HG03442 (cell line): ENCODE results near the gene HINFP.

Experiments
- ATAC-seq: cut with Tn5 transposase; IDR thresholded peaks from one replicate; pipeline ENCODE4 v1.9.1; 2021; ENCODE audit warnings: mild to moderate bottlenecking, moderate library complexity; ENCODE audit not compliant: unreplicated experiment

HINFP gene

DNA sequence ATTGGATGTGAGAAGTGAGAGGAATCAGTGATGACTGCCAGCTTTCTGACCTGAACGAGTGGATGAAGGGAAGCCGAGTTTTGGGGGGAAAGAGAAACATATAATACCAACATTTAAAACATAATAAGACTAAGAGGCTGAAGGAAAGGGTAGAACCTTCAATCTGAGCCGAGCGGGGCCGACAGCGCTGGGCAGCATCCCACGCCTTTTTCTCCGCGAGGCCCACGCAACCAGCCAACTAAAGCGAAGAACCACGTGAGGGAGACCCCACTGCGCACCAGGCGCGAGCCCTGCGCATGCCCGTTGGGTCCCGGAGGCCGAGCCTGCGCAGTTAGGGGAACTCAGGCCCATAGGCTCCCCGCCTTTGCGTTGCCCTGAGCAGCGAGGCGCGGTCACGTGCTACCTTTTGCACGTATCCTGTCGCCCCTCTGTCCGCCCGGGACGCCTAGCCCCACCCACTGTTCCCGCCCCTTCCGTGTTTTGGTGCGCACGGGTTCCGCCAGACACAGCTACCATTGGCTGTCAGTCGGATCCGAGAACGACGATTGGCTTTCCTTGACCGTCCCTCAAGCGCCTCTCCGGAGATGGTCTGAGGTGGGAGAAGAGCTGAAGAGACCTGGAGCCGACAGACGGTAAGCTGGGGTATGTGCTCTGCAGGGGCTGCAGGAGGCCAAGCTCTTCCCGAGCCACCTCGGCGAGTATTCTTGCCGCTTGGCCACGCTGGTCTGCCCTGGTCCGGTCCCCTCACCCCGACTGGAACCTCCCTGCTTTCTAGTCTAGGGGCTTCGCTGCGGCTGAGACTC, at the start of gene HINFP:
Gene HINFP, plus strand, starts transcription at position 573 of the 803 bp plus-strand sequence. CDS start 5,365 bp downstream, outside the sequence.
- ATAC-seq = peak; percentile 91

GRCh38 chr11:119077839-119078238, 43.5 kb upstream of the HINFP start:
- no peak for ATAC-seq

GRCh38 chr11:119078675-119079420, 42.5 kb upstream of the HINFP start:
- no peak for ATAC-seq

- no peak for ATAC-seq
Measured at GRCh38 chr11:119081682-119082260, 39.6 kb upstream of the HINFP start.

- ATAC-seq = peak; percentile 87
Measured at GRCh38 chr11:119084663-119085436, 36.5 kb upstream of the HINFP start, which contains the start of gene HMBS. TSS of gene HMBS (plus strand) at chr11:119084881. CDS start at chr11:119085034, 153 bp downstream.

DNA sequence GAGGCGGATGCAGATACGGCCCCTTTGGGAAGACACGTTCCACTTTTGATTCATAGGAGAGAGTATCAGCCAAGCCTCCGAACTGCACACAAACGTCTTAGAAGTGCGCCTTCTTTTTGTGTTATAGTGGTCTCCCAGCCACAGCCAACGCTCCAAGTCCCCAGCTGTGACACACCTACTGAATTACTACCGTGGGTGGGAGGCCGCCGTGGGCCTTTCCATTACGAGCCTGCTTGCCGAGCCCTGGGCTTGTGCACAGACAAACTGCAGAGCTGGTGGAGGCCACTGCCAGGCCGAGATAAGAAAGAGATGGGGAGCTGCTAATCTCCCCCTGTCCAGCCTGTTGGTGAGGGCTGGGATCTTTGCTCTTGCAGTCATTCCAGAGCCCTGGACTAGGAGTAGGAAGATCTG, 35.9 kb upstream of the HINFP start:
- peak; percentile 8 for ATAC-seq

DNA sequence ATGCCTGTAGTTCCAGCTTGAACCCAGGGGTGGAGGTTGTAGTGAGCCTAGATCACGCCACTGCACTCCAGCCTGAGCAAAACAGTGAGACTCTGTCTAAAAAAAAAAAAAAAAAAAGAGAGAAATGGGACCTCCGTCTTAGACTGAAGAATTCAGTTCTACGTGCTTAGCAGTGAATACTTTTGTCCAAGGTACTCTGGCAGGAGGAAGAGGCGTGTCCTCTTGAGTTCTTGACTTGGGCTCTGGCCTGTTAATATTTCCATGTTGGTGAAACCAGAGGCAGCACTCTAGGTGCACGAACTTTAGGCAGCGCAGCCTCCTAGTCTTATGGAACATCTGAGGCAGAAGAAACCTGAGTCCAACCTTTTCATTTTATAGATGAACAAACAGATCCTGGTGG, 34.3 kb upstream of the HINFP start:
- ATAC-seq = no peak

DNA sequence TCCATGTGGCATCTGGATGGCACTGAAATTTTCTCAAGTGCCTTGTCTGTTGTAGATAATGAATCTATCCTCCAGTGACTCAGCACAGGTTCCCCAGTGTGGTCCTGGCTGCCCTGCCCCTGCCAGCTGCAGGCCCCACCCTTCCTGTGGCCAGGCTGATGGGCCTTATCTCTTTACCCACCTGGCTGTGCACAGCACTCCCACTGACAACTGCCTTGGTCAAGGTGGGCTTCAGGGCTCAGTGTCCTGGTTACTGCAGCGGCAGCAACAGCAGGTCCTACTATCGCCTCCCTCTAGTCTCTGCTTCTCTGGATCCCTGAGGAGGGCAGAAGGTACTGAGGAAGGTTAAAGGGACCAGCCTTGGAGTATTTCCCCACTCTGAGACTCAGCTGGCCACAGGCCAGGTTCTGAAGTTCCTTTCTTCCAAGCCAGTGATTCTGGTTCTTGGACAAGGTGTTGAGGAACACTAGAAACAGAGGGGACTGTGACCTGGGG, 33.6 kb upstream of the HINFP start:
- ATAC-seq = no peak

DNA sequence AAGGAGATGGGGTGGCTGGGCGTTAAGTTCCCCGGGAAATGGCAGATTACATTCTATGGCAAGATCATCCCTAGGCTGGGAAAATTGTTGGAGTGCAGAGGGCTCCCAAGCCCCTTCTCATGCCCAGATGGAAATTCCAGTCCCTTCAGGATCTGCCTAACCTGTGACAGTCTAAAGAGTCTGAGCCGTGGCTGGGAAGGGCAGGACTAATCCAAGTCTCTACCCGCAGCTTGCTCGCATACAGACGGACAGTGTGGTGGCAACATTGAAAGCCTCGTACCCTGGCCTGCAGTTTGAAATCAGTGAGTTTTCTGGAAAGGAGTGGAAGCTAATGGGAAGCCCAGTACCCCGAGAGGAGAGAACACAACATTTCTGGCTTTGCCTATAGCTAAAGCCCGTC, 33.0 kb upstream of the HINFP start:
- ATAC-seq = no peak

GRCh38 chr11:119089319-119089718, 32.1 kb upstream of the HINFP start:
- no peak for ATAC-seq

DNA sequence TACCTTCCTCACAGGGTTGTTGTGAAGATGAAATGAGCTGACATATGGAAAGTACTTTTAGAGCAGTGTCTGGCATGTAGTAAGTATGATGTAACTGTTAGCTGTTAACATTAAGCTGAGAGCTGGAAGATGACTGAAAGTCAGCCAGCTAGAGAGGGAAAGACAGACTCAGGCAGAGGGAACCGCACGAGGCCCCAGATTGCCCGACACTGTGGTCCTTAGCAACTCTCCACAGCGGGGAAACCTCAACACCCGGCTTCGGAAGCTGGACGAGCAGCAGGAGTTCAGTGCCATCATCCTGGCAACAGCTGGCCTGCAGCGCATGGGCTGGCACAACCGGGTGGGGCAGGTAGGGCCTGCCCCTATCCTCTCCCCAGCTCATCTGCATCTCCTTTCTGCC, 30.2 kb upstream of the HINFP start:
- no peak for ATAC-seq

GRCh38 chr11:119091966-119092879, 29.2 kb upstream of the HINFP start:
- ATAC-seq = no peak

DNA sequence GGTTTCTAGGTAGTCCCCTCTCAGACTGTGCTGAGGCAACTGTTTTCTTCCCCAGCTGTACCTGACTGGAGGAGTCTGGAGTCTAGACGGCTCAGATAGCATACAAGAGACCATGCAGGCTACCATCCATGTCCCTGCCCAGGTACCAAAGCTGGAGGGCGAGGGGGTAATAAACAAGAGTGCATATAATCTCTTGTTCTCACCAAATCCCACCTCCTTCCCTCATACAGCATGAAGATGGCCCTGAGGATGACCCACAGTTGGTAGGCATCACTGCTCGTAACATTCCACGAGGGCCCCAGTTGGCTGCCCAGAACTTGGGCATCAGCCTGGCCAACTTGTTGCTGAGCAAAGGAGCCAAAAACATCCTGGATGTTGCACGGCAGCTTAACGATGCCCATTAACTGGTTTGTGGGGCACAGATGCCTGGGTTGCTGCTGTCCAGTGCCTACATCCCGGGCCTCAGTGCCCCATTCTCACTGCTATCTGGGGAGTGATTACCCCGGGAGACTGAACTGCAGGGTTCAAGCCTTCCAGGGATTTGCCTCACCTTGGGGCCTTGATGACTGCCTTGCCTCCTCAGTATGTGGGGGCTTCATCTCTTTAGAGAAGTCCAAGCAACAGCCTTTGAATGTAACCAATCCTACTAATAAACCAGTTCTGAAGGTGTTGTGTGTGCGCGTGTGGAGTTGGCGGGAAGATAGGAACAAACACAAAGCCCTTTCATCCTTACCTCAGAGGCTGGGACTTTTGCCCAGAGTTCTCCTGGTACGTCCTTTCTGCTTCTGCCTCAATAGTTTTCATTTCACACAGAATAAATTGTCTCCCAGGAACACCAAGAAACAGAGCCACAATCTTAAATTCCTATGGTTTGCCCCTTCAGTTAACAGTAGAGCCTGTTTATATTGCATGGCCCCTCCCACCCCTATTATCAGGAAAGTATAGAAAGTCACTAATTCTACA, 28.2 kb upstream of the HINFP start:
- no peak for ATAC-seq

DNA sequence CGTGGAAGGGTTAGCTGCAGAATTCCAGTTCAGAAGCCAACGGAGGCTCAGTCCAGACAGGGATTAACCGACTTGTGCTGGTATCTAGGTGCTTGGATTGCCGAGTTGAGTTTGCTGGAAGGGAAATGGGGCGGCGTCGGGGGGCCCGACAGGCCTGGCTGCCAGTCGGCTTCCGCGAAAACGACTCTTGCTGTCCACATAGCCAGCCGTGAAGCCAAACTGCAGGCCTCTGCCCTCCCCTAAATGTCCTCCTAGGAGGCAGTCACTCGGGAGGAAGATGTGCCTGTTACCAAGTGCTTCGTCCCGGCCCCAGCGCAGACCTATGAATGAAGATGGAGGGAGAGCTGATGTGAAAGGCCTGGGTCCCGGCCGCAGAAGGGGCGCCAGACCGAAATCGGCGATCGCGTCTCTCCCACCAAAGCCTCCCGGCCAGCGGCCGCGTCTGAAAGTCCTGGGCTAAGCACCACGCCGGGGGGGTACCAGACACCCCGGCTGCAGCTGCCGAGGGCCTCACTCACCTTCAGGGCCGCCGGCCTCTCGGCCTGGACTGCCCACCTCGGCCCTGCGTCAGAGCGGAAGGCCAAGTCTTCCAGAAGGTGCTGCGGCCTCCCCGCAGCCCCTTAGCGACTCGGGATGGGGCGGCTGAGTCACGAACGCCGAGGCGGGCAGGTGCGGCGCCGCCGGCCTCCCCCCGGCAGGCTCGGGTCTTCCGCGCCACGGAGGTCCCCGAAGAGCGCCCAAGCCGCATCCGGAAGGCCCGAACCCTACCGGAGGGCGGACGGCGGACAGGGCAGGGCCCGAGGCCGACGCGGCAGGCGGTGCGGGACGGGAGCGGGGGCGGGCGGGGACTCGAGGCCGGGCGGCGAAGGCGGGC, 27.2 kb upstream of the HINFP start:
- ATAC-seq = peak; percentile 5

DNA sequence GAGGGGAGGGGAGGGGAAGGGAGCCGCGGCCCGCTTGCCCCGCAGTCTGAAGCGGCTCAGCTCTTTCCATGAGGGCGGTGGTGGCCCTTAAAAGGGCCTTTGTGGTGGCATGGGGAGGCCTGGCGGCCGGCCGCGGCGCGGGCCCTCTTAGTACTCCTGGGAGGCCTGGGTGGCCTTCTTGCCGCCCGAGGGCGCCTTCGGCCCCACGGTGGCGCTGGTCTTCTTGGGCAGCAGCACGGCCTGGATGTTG, 26.6 kb upstream of the HINFP start:
- ATAC-seq = peak; percentile 29

- ATAC-seq = peak; percentile 84
Measured at GRCh38 chr11:119095066-119095880, 26.1 kb upstream of the HINFP start.

- no peak for ATAC-seq
Measured at GRCh38 chr11:119099711-119100110, 21.7 kb upstream of the HINFP start.
